AG04450 (cell line): ENCODE data around the gene TOM1. TPM values are rescaled to one million over a fixed set of nuclear protein-coding genes. Genes with fewer than 3 reads are reported as not detected.

Source experiments
- CTCF ChIA-PET: fragments of 300-600, 350-600 bp; formaldehyde crosslinking; extraction: SDS; loops from one replicate; lab custom pipeline; 2022; ENCODE audit warnings: antibody characterized with exemption, inconsistent platforms; lab: Charles Lee
- POLR2A ChIA-PET: fragments of 350-600 bp; formaldehyde crosslinking; extraction: SDS; loops from one replicate; lab custom pipeline; 2021; ENCODE audit warnings: antibody characterized with exemption, inconsistent platforms; lab: Yijun Ruan, JAX
- DNase-seq: peaks from one replicate; pipeline ENCODE4 v3.0.0-alpha.2; 2011; ENCODE audit warnings: low read depth, low spot score
- H3K27ac ChIP-seq: one replicate; pipeline ENCODE4 v1.5.1; 2012; ENCODE audit warnings: low read depth, low read length, control low read depth
- H3K27me3 ChIP-seq: one replicate; pipeline ENCODE4 v1.6.0; 2012; ENCODE audit warnings: low read length; ENCODE audit not compliant: control insufficient read depth, insufficient read depth
- H3K4me3 ChIP-seq: 2 replicates; pipeline ENCODE4 v1.5.1; 2011; ENCODE audit warnings: mild to moderate bottlenecking, low read depth, low read length, control low read depth
- H3K9me3 ChIP-seq: 2 replicates; pipeline ENCODE4 v1.5.1; 2012; ENCODE audit warnings: low read length; ENCODE audit not compliant: control insufficient read depth, insufficient read depth
- CTCF ChIP-seq: IDR thresholded peaks from 2 replicates; pipeline ENCODE4 v1.5.1; 2011; ENCODE audit warnings: low read depth, low read length, control low read depth, inconsistent platforms
- polyA plus RNA-seq: library from polyadenylated mRNA; depleted of rRNA; stranded (reverse); fragments of >200 nt; gene quantifications from 2 replicates; pipeline ENCODE4 v1.2.3, GENCODE V29; 2011

Gene TOM1
- polyA plus RNA-seq, 1 experiment = 40.0 TPM

- H3K9me3 ChIP-seq = no peaks in the 10 kb centered on the region; the same call in 1 of the 2 replicates
- ChIA-PET POLR2A (interaction anchor here (0.6 kb wide), 1 partner anchor 17 kb away, joined by 6 read pairs; no protein-coding TSS in a partner anchor), CTCF (interaction anchor here (1.1 kb wide), 1 partner anchor 691 kb away, joined by 3 read pairs; no protein-coding TSS in a partner anchor)
- H3K4me3 ChIP-seq = no peak overlapping the region
- no peak overlapping the region for H3K27ac ChIP-seq
- no peak for TF ChIP-seq CTCF
- H3K27me3 ChIP-seq = no peaks in the 10 kb centered on the region
- DNase-seq = no peak
Observed at GRCh38 chr22:35375526-35375925, 75.8 kb downstream of the TOM1 start.

DNA sequence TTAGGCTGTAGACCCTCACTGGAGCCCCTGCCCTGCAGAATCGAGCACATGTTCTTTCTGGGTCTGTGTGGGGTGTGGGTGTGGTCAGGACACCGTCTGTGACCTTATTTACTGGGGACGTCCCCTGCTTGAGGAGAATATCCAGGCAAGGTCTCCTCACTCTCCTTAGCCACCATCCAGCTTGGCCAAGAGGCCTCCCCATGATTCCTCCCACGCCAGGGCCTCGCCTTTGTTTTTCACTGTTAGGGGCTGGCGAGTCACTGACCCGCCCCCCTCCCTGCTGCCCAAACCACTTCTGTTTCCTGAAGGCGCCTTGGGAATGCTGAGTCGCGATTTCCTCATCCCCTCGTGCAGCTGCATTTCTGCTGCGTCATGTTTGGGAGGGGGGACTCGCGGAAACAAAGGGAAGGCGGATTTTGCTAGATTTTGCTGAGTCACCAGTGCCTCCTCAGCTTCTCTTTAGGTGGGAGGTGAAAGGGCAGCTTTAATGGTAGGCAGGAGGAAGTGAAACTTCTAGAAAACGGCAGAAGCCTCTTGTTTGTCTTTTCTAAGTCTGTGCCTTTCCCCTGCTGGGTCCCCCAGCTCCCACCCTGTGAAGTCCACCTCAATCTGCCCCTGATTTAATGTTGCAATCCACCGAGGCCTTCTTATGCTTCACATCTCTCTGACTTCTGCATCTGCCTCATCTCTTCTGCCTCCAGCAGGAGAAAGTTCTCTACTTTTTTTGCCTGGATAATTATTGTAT, 77.2 kb downstream of the TOM1 start:
- H3K9me3 ChIP-seq = no peaks in the 10 kb centered on the region; the same call in 1 of the 2 replicates
- CTCF ChIA-PET = no interaction called here
- DNase-seq = peak; percentile 97
- peak overlapping the region; percentile 94 for H3K27ac ChIP-seq
- TF ChIP-seq CTCF = no peak
- POLR2A ChIA-PET = interaction anchor here (0.7 to 0.9 kb wide), 2 partner anchors 19 to 26 kb away, joined by 3 to 4 read pairs; no protein-coding TSS in a partner anchor
- H3K27me3 ChIP-seq = no peaks in the 10 kb centered on the region
- H3K4me3 ChIP-seq = no peak overlapping the region

DNA sequence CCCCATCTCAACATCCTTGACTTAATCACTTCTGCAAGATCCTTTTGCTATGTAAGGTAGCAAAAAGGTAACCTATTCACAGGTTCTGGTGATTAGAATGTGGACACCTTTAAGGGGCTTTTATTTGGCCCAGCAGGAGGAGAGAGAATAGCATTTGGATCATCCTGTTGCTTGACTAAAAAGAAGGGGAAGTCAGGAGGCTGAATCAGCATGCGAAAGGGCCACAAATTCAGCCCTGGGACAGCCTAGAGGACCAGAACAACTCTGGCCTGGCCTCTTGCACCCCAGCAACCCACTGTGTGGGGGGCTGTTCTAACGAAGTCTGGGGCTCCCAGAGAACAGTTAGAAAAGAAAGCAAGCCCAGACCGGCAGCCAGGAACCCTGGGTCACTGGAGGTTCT, 78.0 kb downstream of the TOM1 start:
- Histone ChIP-seq H3K4me3 (no peak overlapping the region), H3K27me3 (no peaks in the 10 kb centered on the region), H3K9me3 (no peaks in the 10 kb centered on the region), H3K27ac (no peak overlapping the region)
- DNase-seq = no peak
- ChIA-PET CTCF (no interaction called here), POLR2A (no interaction called here)
- no peak for TF ChIP-seq CTCF

DNA sequence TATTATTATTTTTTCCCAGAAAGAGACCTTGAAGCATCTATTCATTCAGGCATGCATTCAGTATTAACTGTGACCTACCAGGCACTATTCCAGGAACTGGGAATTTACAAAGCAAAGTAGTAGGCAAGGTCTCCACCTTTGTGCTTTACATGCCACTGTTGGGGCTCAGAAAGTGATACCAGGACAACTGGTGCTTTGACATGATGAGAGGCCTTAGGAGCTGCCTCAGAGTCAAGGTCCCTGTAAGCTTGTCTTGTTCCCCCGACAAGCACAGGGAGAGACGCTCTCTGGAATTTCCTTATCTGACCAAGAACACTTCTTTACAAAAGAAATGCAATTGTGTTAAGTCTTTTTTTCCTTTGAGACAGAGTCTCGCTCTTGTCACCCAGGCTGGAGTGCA, 78.9 kb downstream of the TOM1 start:
- CTCF ChIA-PET = no interaction called here
- TF ChIP-seq CTCF = no peak
- POLR2A ChIA-PET = no interaction called here

DNA sequence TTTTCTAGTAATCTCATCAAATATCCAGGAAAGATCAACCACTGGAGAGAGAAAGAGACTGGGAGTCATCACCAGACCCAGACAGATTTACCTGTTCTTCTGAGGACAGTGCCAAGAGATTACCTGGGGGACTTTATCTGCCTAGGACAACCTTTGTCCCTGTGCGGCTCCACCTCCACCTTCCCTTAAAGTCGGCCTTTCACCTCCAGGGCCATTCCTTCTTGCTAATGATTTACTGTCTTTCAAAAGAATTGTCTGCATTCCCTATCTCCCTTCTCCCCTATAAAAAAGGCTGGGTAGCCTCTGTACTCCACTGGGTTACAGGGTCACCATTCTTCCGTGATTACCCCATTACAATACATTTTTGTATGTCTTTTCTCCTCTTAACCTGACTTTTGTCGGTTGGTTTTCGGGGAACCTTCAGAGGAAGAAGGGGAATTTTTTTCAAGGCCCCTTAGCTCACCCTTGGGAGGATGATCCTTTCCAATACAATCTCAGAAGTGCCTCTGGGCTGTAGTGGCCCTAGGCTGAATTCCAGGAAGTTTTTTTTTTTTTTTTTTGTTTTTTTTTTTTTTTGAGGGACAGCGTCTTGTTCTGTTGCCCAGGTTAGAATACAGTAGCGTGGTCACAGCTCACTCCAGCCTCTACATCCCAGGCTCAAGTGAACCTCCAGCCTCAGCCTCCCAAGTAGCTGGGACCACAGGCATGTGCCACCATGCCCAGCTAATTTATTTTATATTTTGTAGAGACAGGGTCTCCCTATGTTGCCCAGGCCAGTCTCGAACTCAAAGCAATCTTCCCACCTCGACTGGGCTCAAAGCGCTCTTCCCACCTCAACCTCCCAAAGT, 79.7 kb downstream of the TOM1 start:
- CTCF ChIA-PET = interaction anchor here (0.6 kb wide), 1 partner anchor 326 kb away, joined by 3 read pairs; no protein-coding TSS in a partner anchor

More for the DNA sequence above, 78.9 kb downstream of the TOM1 start:
- Histone ChIP-seq H3K27me3 (no peaks in the 10 kb centered on the region), H3K27ac (no peak overlapping the region), H3K9me3 (no peaks in the 10 kb centered on the region), H3K4me3 (no peak overlapping the region)
- DNase-seq = no peak

More for the DNA sequence above, 79.7 kb downstream of the TOM1 start:
- Histone ChIP-seq H3K9me3 (no peaks in the 10 kb centered on the region), H3K27ac (no peak overlapping the region), H3K27me3 (no peaks in the 10 kb centered on the region), H3K4me3 (no peak overlapping the region)
- no peak for DNase-seq
- POLR2A ChIA-PET = interaction anchor here (2.9 kb wide), 1 partner anchor 8 kb away, joined by 14 read pairs; no protein-coding TSS in a partner anchor
- no peak for TF ChIP-seq CTCF
